HG02763 (cell line): ENCODE results near the gene POU4F3.
"Not testable (repeated sequence)": the region's sequence is repeated elsewhere in the genome, so short reads cannot be mapped to it uniquely, and the experiment has no call there.

Experiments used
- ATAC-seq: cut with Tn5 transposase; IDR thresholded peaks from one replicate; pipeline ENCODE4 v1.9.1; 2021; ENCODE audit warnings: mild to moderate bottlenecking, moderate library complexity; ENCODE audit not compliant: unreplicated experiment

POU4F3 gene, protein sequence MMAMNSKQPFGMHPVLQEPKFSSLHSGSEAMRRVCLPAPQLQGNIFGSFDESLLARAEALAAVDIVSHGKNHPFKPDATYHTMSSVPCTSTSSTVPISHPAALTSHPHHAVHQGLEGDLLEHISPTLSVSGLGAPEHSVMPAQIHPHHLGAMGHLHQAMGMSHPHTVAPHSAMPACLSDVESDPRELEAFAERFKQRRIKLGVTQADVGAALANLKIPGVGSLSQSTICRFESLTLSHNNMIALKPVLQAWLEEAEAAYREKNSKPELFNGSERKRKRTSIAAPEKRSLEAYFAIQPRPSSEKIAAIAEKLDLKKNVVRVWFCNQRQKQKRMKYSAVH

GRCh38 chr5:146338774-146339714 lies at the start of gene POU4F3:
POU4F3 (plus strand) TSS chr5:146338839; CDS start chr5:146339113, 274 bp downstream.
- ATAC-seq: no peak

- ATAC-seq: no peak
These were observed 48.3 kb upstream of the POU4F3 start for GRCh38 chr5:146290318-146290717.

- ATAC-seq: peak; percentile 60
These were observed 47.1 kb upstream of the POU4F3 start for GRCh38 chr5:146291421-146292074.

DNA sequence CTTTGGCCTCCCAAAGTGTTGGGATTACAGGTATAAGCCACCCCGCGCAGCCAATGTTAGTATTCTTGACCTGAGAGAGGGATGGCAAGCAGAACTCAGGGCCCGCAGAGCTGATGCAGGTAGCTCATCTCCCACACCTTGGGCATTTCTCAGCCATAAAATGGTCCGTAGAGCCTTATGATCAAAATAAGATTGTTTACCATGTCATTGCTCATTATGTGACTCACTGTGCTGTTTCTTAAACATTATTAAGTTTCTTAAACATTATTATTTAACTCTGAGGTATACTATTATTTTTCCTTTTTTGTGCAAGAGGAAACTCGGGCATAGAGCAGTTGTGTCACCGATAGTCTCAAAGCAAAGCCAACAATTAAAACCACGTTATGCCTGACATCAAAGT lies 42.4 kb upstream of the POU4F3 start:
- no peak for ATAC-seq

DNA sequence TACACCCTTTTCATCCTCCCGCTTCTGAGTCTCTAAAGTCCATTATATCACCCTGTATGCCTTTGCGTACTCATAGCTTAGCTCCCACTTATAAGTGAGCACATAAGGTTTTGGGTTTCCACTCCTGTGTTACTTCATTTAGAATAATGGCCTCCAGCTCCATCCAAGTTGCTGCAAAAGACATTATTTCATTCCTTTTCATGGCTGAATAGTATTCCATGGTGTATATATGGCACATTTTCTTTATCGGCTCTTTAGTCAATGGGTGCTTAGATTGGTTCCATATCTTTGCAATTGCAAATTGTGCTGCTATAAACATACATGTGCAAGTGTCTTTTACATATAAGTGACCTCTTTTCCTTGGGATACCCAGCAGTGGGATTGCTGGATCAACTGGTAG lies 39.7 kb upstream of the POU4F3 start:
- not testable (repeated sequence) for ATAC-seq

DNA sequence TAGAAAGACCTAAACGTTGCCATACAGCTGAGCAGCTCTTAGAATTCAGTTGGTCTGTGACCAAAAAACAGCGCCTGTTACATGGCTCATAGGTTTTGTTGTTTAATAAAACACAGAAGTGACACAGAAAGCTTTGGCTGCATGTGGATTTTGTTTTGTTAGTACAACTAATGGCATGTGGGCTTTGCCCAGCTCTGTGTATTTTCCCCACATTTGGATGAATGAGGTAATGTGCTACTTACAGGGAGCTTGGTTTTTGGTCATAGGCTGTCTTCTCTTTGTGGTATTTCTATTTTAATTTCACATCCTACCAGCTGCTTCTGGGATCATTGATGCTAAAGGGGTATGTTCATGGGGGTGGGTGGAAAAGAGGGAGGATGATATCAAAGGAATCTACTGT lies 37.0 kb upstream of the POU4F3 start:
- no peak for ATAC-seq

GRCh38 chr5:146302406-146302805 lies 36.2 kb upstream of the POU4F3 start:
- no peak for ATAC-seq

- ATAC-seq: no peak
These were observed 31.8 kb upstream of the POU4F3 start for GRCh38 chr5:146306838-146307237.

- no peak for ATAC-seq
These were observed 30.8 kb upstream of the POU4F3 start for GRCh38 chr5:146307796-146308195.

DNA sequence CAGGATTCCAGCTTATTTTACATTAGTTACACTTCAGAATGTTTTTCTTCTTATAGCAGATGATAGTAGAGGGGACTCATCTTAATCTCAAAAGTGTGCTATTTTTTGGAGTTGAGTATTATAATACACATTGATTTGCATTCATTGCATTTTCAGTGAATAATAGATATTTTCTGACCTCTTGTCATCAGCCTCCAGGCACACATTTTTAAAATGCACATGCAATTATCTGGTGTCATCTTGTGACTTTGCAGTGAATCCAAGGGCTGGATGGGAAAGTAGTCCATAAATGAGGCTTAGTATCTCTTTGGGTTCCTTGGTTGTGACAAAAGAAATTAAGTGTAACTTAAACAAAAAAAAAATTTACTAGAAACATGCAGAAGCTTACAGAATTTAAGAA lies 28.1 kb upstream of the POU4F3 start:
- no peak for ATAC-seq

DNA sequence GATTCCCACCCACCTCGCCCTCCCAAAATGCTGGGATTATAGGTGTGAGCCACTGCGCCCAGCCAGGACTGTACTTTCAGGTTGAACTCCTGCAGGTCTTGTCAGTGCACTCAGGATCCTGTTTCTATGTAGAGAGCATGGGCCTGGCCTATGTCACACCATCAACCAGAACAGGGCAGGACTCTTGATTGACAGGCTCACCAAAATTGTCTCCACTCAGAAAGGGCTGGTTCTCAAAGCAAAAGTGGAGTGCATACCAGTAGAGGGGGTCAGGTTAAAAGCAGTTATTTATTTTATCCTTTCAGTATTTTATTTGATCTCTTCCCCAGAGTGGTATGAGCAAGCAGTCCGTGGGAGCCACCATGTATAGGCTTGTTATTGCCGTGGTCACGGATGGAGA lies 27.4 kb upstream of the POU4F3 start:
- no peak for ATAC-seq

- ATAC-seq: no peak
These were observed 25.6 kb upstream of the POU4F3 start for GRCh38 chr5:146313027-146313426.

DNA sequence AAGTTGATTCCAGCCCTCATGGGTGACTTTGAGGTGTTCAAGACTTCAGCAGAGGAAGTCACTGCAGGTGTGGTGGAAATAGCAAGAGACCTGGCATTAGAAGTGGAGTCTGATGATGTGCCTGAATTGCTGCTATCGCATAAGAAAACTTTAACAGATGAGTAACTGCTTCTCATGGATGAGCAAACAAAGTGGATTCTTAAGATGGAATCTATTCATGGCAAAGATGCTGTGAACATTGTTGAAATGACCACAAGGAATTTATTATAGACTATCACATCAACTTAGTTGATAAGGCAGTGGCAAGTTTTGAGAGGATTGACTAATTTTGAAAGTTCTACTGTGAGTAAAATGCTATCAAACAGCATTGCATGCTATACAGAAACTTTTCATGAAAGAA lies 17.1 kb upstream of the POU4F3 start:
- ATAC-seq: no peak

GRCh38 chr5:146327257-146327870 lies 11.3 kb upstream of the POU4F3 start:
- ATAC-seq: no peak

DNA sequence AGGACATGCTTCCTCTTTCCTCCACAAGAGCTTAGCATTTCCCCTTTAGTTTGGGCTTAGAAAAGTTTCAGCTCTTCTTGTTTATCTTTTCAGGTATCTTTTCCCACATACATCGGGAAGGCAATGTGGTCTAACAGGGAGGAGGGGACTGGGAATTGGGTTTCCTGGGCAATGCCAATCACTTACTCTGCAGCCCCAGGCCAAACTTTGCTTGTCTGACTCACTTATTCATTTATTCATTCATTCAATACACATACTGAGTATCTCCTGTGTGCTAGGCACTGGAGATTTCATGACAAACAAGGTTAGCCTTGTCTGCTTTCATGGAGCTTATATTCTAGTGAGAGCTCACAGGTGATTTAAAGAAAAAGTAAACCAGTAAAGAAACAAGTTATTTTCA lies 10.7 kb upstream of the POU4F3 start:
- no peak for ATAC-seq

DNA sequence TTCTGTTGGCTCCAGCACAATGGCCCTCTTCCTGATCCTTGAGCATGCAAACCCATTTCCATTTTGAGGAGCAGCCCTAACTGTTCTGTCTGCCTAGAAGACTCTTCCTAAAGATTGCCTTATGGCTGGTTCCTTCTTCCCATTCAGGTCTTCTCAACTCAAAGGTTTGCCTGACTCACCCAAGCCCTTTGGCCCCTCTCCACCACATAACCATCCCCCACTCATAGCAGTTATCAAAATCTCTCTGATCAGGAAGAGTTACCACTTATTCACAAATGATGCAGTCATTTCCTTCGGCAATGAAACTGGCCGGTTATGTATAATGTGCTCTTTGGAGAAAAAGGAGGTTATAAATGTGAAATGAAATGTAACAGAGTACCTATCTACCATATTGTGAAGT lies 8.9 kb upstream of the POU4F3 start:
- ATAC-seq: no peak

GRCh38 chr5:146331423-146331822 lies 7.2 kb upstream of the POU4F3 start:
- no peak for ATAC-seq

DNA sequence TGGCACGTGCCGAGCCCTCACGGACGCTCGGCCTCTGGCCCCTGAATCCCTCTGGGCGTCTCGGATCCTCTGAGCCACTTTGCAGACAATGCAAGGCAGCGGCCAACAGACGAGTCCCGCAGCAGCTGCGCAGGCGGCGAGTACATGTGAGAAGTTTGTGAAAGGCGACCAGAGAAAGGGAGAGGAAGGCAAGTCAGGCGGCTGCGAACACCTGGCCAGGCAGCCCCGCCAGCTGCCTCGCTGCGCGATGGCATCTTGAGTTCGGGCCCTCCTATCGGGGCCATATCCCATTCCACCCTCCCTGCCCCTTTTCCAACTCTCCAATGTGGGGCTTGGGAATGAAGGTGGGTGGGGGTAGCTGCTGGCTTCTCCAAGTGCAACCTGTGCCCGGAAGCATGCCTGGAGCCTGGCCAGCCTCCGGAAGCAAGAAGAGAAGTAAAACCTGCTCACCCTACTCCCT lies 4.5 kb upstream of the POU4F3 start:
- ATAC-seq: no peak

DNA sequence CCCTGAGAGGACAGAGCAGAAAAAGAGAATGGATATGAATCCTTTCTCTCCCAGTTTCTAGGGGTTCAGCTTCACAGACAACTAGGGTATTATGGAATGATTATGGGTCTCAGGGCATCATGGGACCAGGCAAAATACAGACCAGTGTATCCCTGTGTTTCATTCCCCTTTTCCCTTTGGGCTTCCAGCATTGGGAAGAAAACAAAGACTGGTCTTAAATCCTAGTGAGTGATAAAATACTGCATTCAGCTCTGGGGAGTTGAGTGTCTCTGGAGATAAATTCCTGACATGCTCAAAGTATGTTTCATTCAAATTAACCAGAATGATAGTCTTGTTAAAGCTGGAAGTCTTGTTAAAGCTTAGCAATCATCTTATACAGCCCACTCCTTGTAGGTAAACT lies 2.4 kb upstream of the POU4F3 start:
- ATAC-seq: no peak

DNA sequence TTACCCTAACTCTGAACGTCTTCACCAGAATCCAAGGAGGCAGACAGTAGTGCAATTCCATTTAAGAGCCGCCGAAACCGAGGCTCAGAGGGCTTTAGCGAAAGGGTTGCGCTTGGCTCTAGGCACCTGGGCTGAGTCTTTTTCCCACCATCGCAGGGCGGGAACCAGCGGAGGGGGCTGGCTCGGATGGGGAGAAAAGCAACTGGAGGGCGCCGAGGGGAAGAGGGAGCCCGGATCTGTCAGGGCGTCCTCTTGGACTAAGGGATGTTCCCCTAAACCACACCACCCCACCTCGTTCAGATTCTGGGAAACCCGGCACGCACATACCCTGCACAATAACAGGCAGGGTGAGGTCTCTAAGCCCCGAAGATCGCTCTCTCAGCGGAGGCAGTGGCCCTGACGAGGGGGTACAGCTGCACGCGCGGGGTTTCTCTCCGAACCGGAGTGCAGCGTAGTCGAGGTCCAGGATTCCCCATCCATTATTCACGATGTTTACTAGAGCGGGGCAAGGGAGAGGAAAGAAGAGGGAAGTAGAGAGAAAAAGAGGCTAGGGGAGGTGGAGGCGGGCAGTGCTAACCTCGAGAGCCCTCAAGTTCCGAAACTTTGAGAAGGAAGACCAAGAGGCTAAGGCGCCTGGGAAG lies 1.3 kb upstream of the POU4F3 start:
- ATAC-seq: no peak
